ENCODE measurements around the gene TRAM2.
"Not testable (repeated sequence)": the region's sequence is repeated elsewhere in the genome, so short reads cannot be mapped to it uniquely, and the experiment has no call there.

The TRAM2 gene

GRCh38 chr6:52474173-52474572 is 102.7 kb downstream of the TRAM2 start:
- DNase-seq = no peak

- DNase-seq = not testable (repeated sequence)
These were observed 115.7 kb downstream of the TRAM2 start for GRCh38 chr6:52461194-52461593.

- DNase-seq = no peak
These were observed 119.8 kb downstream of the TRAM2 start for GRCh38 chr6:52457096-52457495.

GRCh38 chr6:52454556-52454955 is 122.3 kb downstream of the TRAM2 start:
- peak in 1 of 2 experiments; percentile 20 for DNase-seq
